Right cardiac atrium (tissue), 5 donors: ENCODE measurements around the gene ANP32E. TPM values are rescaled to one million over a fixed set of nuclear protein-coding genes. Genes with fewer than 3 reads are reported as not detected.
A peak's percentile ranks its signal among the peaks of the same experiment; 100 is the strongest.

Experiments used
- ATAC-seq, 2 donors: fragments of 200-7000 bp; cut with Tn5 transposase; one replicate each; pipeline versions ENCODE4 v1.8.0 to v1.9.1; 2020; ENCODE audit warnings: moderate library complexity in 2 of 2, mild to moderate bottlenecking in 1 of 2
- DNase-seq, 3 donors: peaks; one replicate each; pipeline ENCODE4 v3.0.0-alpha.2; 2020
- H3K27ac ChIP-seq: one replicate; pipeline ENCODE4 v1.5.1; 2013; ENCODE audit warnings: mild to moderate bottlenecking, low read length, control low read depth, moderate library complexity
- H3K27me3 ChIP-seq: one replicate; pipeline ENCODE4 v1.6.1; 2013; ENCODE audit not compliant: control insufficient read depth, insufficient read depth
- H3K4me1 ChIP-seq: one replicate; pipeline ENCODE4 v1.6.1; 2013; ENCODE audit warnings: low read length; ENCODE audit not compliant: control insufficient read depth, insufficient read depth
- H3K4me3 ChIP-seq: one replicate; pipeline ENCODE4 v1.5.1; 2013; ENCODE audit warnings: low read length, control low read depth
- H3K9me3 ChIP-seq: one replicate; pipeline ENCODE4 v1.6.1; 2013; ENCODE audit warnings: low read length; ENCODE audit not compliant: control insufficient read depth
- WGBS: extraction: QIAGEN DNeasy Blood & Tissue Kit; methylation state at CpG from one replicate; pipeline ENCODE4 v1.1.7; 2013; 5-methylcytosine and 5-hydroxymethylcytosine counted together
- intact Hi-C, 4 donors: fragments of 100-400 bp; cut with DNase I; formaldehyde crosslinking; loops; one replicate each; pipeline versions ENCODE4 v1.11.0 to v1.14.0; 2022 to 2023
- polyA plus RNA-seq: library from polyadenylated mRNA; stranded (reverse); fragments of 200-250 nt; gene quantifications from one replicate; pipeline ENCODE4 v1.2.3, GENCODE V29; 2013
- total RNA-seq, 4 donors: library from RNA; stranded (reverse); fragmentation: NEBNext Ultra II Directional; extraction: Animal tissue kit (Norgen Biotek cat#: 25700); gene quantifications; one replicate each; pipeline ENCODE4 v1.2.1, GENCODE V29; 2021
- donor health status: healthy with polysubstance abuse.
- donor health status: DM: no; HTN: yes; CAD: no.
- donor health status: DM: no; HTN: no; CAD: no.
- donor health status: DM: no; HTN: yes; CAD: no; lungs with severe emphysema.
- donor health status: DM: yes; HTN: yes; CAD: no.

ANP32E gene
- total and polyA plus RNA-seq, 5 donors, result 23.7 to 36.3 (median 28.2) TPM

- Histone ChIP-seq H3K4me3 (peak within 1 kb of the TSS; percentile 75), H3K4me1 (no peaks in the 10 kb centered on the region), H3K9me3 (no peaks in the 10 kb centered on the region), H3K27me3 (no peaks in the 10 kb centered on the region), H3K27ac (peak within 1 kb of the TSS; percentile 71)
- DNase-seq, result peak; percentile 97 to 99 (median 98)
- WGBS, result under 1% methylated on average over 49 of the region's 49 CpGs
- peak; percentile 98 to 99 for ATAC-seq
- intact Hi-C loops, result no loop called here
Measured at GRCh38 chr1:150268705-150269403, 32.9 kb upstream of the ANP32E start, which contains the start of gene APH1A. TSS of gene APH1A (minus strand) at chr1:150269016. CDS start at chr1:150268810, 206 bp downstream.

GRCh38 chr1:150268340-150268704, 32.4 kb upstream of the ANP32E start:
- no peaks in the 10 kb centered on the region for H3K27me3 ChIP-seq
- DNase-seq (peak in 1 of 3 donors; percentile 66), ATAC-seq (peak; percentile 23 to 50)
- H3K4me3 ChIP-seq, result peak overlapping the region; percentile 75
- H3K9me3 ChIP-seq, result no peaks in the 10 kb centered on the region
- peak overlapping the region; percentile 70 for H3K27ac ChIP-seq
- no peaks in the 10 kb centered on the region for H3K4me1 ChIP-seq
- under 1% methylated on average over 21 of the region's 21 CpGs for WGBS
- intact Hi-C loops, result no loop called here

- intact Hi-C loops, result no loop called here
- DNase-seq (no peak), ATAC-seq (no peak)
- H3K27me3 ChIP-seq, result no peaks in the 10 kb centered on the region
- peak overlapping the region; percentile 75 for H3K4me3 ChIP-seq
- 22% methylated on average over 6 of the region's 6 CpGs for WGBS
- H3K9me3 ChIP-seq, result no peaks in the 10 kb centered on the region
- H3K4me1 ChIP-seq, result no peaks in the 10 kb centered on the region
- H3K27ac ChIP-seq, result peak overlapping the region; percentile 70
Measured at GRCh38 chr1:150267896-150268295, 32.0 kb upstream of the ANP32E start.

- Histone ChIP-seq H3K4me3 (no peak overlapping the region), H3K4me1 (no peaks in the 10 kb centered on the region), H3K27me3 (no peaks in the 10 kb centered on the region), H3K9me3 (no peaks in the 10 kb centered on the region), H3K27ac (no peak overlapping the region)
- 81% methylated on average over 6 of the region's 6 CpGs for WGBS
- DNase-seq, result no peak
- intact Hi-C loops, result no loop called here
- no peak for ATAC-seq
Measured at GRCh38 chr1:150263549-150263948, 27.6 kb upstream of the ANP32E start.

GRCh38 chr1:150262388-150263320, 26.7 kb upstream of the ANP32E start:
- Histone ChIP-seq H3K4me3 (no peak overlapping the region), H3K27ac (no peak overlapping the region), H3K27me3 (no peaks in the 10 kb centered on the region), H3K9me3 (no peaks in the 10 kb centered on the region), H3K4me1 (no peaks in the 10 kb centered on the region)
- WGBS, result 78% methylated on average over 6 of the region's 6 CpGs
- DNase-seq (no peak), ATAC-seq (no peak)
- intact Hi-C loops, result no loop called here

- DNase-seq, result no peak
- H3K27ac ChIP-seq, result no peak overlapping the region
- no peaks in the 10 kb centered on the region for H3K9me3 ChIP-seq
- no peaks in the 10 kb centered on the region for H3K27me3 ChIP-seq
- WGBS, result 86% methylated on average over 6 of the region's 6 CpGs
- H3K4me3 ChIP-seq, result no peak overlapping the region
- intact Hi-C loops, result no loop called here
- ATAC-seq, result no peak
- no peaks in the 10 kb centered on the region for H3K4me1 ChIP-seq
Measured at GRCh38 chr1:150261367-150261766, 25.5 kb upstream of the ANP32E start.

- Histone ChIP-seq H3K4me3 (no peak overlapping the region), H3K4me1 (peaks cover 2% of the 10 kb centered on the region), H3K27ac (peak overlapping the region; percentile 9), H3K27me3 (no peaks in the 10 kb centered on the region), H3K9me3 (no peaks in the 10 kb centered on the region)
- WGBS, result 17% methylated on average over 11 of the region's 11 CpGs
- ATAC-seq (peak; percentile 48 to 65), DNase-seq (peak in 2 of 3 donors; percentile 64 to 65)
- intact Hi-C loops, result loop anchor here in 1 of 4 donors (10.0 kb wide), 1 partner anchor 65 kb away; the partner anchor contains the start of gene PRPF3
Measured at GRCh38 chr1:150259758-150260669, 24.1 kb upstream of the ANP32E start.

- peak overlapping the region; percentile 9 for H3K27ac ChIP-seq
- no peak overlapping the region for H3K4me3 ChIP-seq
- no peaks in the 10 kb centered on the region for H3K9me3 ChIP-seq
- H3K27me3 ChIP-seq, result no peaks in the 10 kb centered on the region
- DNase-seq (peak in 1 of 3 donors; percentile 60), ATAC-seq (peak; percentile 14 to 20)
- H3K4me1 ChIP-seq, result peaks cover 2% of the 10 kb centered on the region
- intact Hi-C loops, result loop anchor here in 1 of 4 donors (10.0 kb wide), 1 partner anchor 66 kb away; the partner anchor contains the start of gene PRPF3
- WGBS, result 51% methylated on average over 4 of the region's 4 CpGs
Measured at GRCh38 chr1:150259217-150259616, 23.3 kb upstream of the ANP32E start.

- H3K9me3 ChIP-seq, result no peaks in the 10 kb centered on the region
- intact Hi-C loops, result loop anchor here in 2 of 4 donors (2.0 to 10.0 kb wide), 2 partner anchors 23 to 67 kb away; partner anchors contain the start of gene PRPF3 (in 1 of the 2)
- ATAC-seq (peak in 1 of 2 donors; percentile 21), DNase-seq (peak in 2 of 3 donors; percentile 64 to 72)
- H3K27ac ChIP-seq, result peak within 1 kb of the TSS; percentile 57
- H3K4me1 ChIP-seq, result peaks cover 2% of the 10 kb centered on the region
- H3K27me3 ChIP-seq, result no peaks in the 10 kb centered on the region
- 35% methylated on average over 13 of the region's 13 CpGs for WGBS
- H3K4me3 ChIP-seq, result peak within 1 kb of the TSS; percentile 45
Measured at GRCh38 chr1:150257624-150258585, 22.0 kb upstream of the ANP32E start, which contains the start of gene CA14. TSS of gene CA14 (plus strand) at chr1:150257774. CDS start at chr1:150258129, 355 bp downstream.
